Measurements from ENCODE around the gene TTLL13.

GRCh38 chr15:90228960-90229359, 20.4 kb upstream of the TTLL13 start:
- no peak for TF ChIP-seq CTCF (IDR thresholded peaks at IDR 0.05 in 8 of 11, conservative IDR thresholded peaks at IDR 0.05 in 3 of 11)
- TF ChIP-seq POLR2A (IDR thresholded peaks at IDR 0.05): no peak
- peak in 2 of 3 donors; percentile 32 to 68 for TF ChIP-seq POLR2AphosphoS5 (IDR thresholded peaks at IDR 0.05)

Data from spleen (tissue), 7 donors.